ENCODE data around the gene AJAP1.

AJAP1 gene

DNA sequence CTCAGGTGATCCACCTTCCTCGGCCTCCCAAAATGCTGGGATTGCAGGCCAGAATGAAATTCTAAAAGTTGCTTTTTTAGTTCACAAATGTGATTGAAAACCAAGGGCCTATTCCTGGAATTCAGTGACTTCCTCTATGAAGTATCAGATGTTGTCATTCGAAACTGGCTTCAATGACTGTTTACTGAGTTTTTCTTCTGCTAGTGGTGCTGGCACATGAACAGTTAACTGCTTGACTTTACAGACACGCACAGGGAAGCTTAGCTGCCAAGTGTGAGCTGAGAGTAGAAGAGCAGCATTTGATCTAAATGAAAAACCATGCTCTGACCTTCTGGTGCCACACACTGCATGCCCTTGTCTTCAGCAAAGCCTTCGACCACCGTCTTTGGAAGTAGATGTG is 32.8 kb upstream of the AJAP1 start:
- TF ChIP-seq, protein P1, sequence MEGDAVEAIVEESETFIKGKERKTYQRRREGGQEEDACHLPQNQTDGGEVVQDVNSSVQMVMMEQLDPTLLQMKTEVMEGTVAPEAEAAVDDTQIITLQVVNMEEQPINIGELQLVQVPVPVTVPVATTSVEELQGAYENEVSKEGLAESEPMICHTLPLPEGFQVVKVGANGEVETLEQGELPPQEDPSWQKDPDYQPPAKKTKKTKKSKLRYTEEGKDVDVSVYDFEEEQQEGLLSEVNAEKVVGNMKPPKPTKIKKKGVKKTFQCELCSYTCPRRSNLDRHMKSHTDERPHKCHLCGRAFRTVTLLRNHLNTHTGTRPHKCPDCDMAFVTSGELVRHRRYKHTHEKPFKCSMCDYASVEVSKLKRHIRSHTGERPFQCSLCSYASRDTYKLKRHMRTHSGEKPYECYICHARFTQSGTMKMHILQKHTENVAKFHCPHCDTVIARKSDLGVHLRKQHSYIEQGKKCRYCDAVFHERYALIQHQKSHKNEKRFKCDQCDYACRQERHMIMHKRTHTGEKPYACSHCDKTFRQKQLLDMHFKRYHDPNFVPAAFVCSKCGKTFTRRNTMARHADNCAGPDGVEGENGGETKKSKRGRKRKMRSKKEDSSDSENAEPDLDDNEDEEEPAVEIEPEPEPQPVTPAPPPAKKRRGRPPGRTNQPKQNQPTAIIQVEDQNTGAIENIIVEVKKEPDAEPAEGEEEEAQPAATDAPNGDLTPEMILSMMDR (IDR thresholded peaks at IDR 0.05; ENCODE audit: insufficient read depth, low read length), result no peak
- TF ChIP-seq GABPA (IDR thresholded peaks at IDR 0.05; ENCODE audit: low read depth) (no peak), SPI1 (IDR thresholded peaks at IDR 0.05; ENCODE audit: borderline replicate concordance, low read depth) (no peak), POLR2AphosphoS5 (IDR thresholded peaks at IDR 0.05; ENCODE audit: low read depth) (no peak)
- TF ChIP-seq, protein P2, sequence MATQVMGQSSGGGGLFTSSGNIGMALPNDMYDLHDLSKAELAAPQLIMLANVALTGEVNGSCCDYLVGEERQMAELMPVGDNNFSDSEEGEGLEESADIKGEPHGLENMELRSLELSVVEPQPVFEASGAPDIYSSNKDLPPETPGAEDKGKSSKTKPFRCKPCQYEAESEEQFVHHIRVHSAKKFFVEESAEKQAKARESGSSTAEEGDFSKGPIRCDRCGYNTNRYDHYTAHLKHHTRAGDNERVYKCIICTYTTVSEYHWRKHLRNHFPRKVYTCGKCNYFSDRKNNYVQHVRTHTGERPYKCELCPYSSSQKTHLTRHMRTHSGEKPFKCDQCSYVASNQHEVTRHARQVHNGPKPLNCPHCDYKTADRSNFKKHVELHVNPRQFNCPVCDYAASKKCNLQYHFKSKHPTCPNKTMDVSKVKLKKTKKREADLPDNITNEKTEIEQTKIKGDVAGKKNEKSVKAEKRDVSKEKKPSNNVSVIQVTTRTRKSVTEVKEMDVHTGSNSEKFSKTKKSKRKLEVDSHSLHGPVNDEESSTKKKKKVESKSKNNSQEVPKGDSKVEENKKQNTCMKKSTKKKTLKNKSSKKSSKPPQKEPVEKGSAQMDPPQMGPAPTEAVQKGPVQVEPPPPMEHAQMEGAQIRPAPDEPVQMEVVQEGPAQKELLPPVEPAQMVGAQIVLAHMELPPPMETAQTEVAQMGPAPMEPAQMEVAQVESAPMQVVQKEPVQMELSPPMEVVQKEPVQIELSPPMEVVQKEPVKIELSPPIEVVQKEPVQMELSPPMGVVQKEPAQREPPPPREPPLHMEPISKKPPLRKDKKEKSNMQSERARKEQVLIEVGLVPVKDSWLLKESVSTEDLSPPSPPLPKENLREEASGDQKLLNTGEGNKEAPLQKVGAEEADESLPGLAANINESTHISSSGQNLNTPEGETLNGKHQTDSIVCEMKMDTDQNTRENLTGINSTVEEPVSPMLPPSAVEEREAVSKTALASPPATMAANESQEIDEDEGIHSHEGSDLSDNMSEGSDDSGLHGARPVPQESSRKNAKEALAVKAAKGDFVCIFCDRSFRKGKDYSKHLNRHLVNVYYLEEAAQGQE (IDR thresholded peaks at IDR 0.05; ENCODE audit: insufficient replicate concordance, low read depth), result no peak
- no peak for DNase-seq (ENCODE audit: low read depth in 1 of 2, low spot score in 1 of 2)
- Histone ChIP-seq H3K4me3 (replicated peaks; ENCODE audit: insufficient read depth, low read length) (no peak overlapping the region), H3K27ac (replicated peaks) (no peak overlapping the region), H3K27me3 (ENCODE audit: insufficient read depth, poor library complexity, severe bottlenecking) (no peaks in the 10 kb centered on the region)

DNA sequence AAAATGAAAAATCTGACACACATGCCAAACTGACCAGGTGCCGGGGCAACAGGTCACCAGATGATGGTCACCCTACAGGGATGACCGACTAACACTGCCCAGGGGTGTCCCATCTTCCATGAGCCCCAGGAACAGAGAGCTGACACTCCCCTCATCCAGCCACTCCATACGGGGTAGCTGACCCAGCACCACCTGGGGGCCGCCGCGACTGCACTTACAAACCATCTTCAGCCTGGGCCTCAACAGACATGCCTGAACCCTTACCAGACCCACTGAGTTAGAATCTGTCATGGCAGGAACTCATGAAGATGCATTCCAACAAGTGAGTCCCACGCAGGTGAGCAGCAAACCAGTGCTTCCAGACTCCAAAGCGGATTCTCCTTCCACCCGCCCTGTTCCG is 31.6 kb upstream of the AJAP1 start:
- Histone ChIP-seq H3K27ac (replicated peaks) (no peak overlapping the region), H3K27me3 (ENCODE audit: insufficient read depth, poor library complexity, severe bottlenecking) (no peaks in the 10 kb centered on the region), H3K4me3 (replicated peaks; ENCODE audit: insufficient read depth, low read length) (no peak overlapping the region)
- DNase-seq (ENCODE audit: low read depth in 1 of 2, low spot score in 1 of 2), result no peak
- TF ChIP-seq, protein P2 (IDR thresholded peaks at IDR 0.05; ENCODE audit: insufficient replicate concordance, low read depth), result no peak
- no peak for TF ChIP-seq POLR2AphosphoS5 (IDR thresholded peaks at IDR 0.05; ENCODE audit: low read depth)
- no peak for TF ChIP-seq SPI1 (IDR thresholded peaks at IDR 0.05; ENCODE audit: borderline replicate concordance, low read depth)
- TF ChIP-seq, protein P1 (IDR thresholded peaks at IDR 0.05; ENCODE audit: insufficient read depth, low read length), result no peak
- no peak for TF ChIP-seq GABPA (IDR thresholded peaks at IDR 0.05; ENCODE audit: low read depth)

DNA sequence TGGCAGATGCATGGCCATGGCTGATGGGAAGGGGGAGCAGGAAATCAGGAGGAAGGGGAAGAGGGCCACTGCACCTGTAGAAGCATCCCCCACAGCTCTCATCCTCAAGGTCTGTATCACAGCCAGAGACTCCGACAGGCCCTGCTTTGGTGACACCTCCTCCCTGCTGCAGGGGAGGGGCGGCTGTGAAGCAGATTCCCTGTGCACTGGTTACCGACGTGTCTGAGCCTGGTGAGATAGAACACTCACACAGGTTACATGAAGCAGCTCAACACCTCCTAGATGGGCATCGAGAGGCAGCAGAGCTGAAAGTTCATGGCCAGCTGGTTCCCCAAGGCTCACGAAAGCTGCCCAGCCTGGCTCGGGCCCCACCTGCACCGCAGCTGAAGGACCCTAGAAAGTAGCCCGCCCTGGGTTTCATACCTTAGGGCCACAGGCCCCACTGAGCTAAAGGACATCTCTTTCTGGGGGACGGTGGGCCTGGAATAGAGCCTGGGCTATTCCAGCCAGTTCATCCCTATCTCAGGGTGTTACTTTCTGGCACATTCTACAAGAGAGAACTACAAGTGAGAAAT is 30.2 kb upstream of the AJAP1 start:
- Histone ChIP-seq H3K4me3 (replicated peaks; ENCODE audit: insufficient read depth, low read length) (no peak overlapping the region), H3K27me3 (ENCODE audit: insufficient read depth, poor library complexity, severe bottlenecking) (no peaks in the 10 kb centered on the region), H3K27ac (replicated peaks) (no peak overlapping the region)
- no peak for DNase-seq (ENCODE audit: low read depth in 1 of 2, low spot score in 1 of 2)
- TF ChIP-seq SPI1 (IDR thresholded peaks at IDR 0.05; ENCODE audit: borderline replicate concordance, low read depth) (no peak), GABPA (IDR thresholded peaks at IDR 0.05; ENCODE audit: low read depth) (no peak), POLR2AphosphoS5 (IDR thresholded peaks at IDR 0.05; ENCODE audit: low read depth) (no peak)
- TF ChIP-seq, protein P2 (IDR thresholded peaks at IDR 0.05; ENCODE audit: insufficient replicate concordance, low read depth), result no peak
- TF ChIP-seq, protein P1 (IDR thresholded peaks at IDR 0.05; ENCODE audit: insufficient read depth, low read length), result no peak
